ENCODE data around the gene PCDHGB2.
A peak's percentile ranks its signal among the peaks of the same experiment; 100 is the strongest.

Gene PCDHGB2

GRCh38 chr5:141389153-141390042, 29.6 kb downstream of the PCDHGB2 start:
- H3K36me3 ChIP-seq (ENCODE audit: control insufficient read depth in 1 of 2, insufficient read depth in 2 of 2, low read depth in 1 of 2, low read length in 2 of 2) = peaks cover 0 to 27% of the 10 kb centered on the region in 2 experiments
- no peaks in the 10 kb centered on the region for H3K27me3 ChIP-seq (ENCODE audit: control insufficient read depth in 1 of 2, insufficient read depth in 1 of 2, low read length in 2 of 2)
- H3K4me3 ChIP-seq (ENCODE audit: insufficient read depth in 1 of 2, low read depth in 1 of 2, low read length in 2 of 2) = peak overlapping the region in 1 of 2 experiments; percentile 59
- H3K18ac ChIP-seq (ENCODE audit: low read depth in 1 of 2, low read length in 2 of 2) = no peak overlapping the region
- no peak overlapping the region for H3K4me2 ChIP-seq (ENCODE audit: low read length, poor library complexity, severe bottlenecking)
- H3K4ac ChIP-seq (ENCODE audit: low read depth in 1 of 2, low read length in 2 of 2) = no peak overlapping the region
- no peak overlapping the region for H3K23ac ChIP-seq (ENCODE audit: low read length in 2 of 2)
- no peak overlapping the region for H2AK5ac ChIP-seq (ENCODE audit: low read length, severe bottlenecking)
- peaks cover 22% of the 10 kb centered on the region for H3K79me1 ChIP-seq (replicated peaks; ENCODE audit: low read length, poor library complexity, severe bottlenecking)
- no peak overlapping the region for H3K27ac ChIP-seq (ENCODE audit: low read length, poor library complexity, severe bottlenecking)
- no peak overlapping the region for H4K91ac ChIP-seq (ENCODE audit: low read length)
- WGBS = 98% methylated on average over 77 of the region's 77 CpGs
- no peak overlapping the region for H4K8ac ChIP-seq (ENCODE audit: low read length)
- no peak overlapping the region for H2BK120ac ChIP-seq (ENCODE audit: low read depth, low read length)
- H2BK12ac ChIP-seq (ENCODE audit: low read length in 2 of 2) = no peak overlapping the region
- H2BK15ac ChIP-seq (ENCODE audit: low read depth, poor library complexity, severe bottlenecking) = no peak overlapping the region
- H3K9me3 ChIP-seq (ENCODE audit: control insufficient read depth, low read length) = peaks cover 61% of the 10 kb centered on the region
- H2AFZ ChIP-seq (ENCODE audit: low read depth, low read length) = no peak overlapping the region
- H3K14ac ChIP-seq (ENCODE audit: low read length in 2 of 2) = no peak overlapping the region
- no peak overlapping the region for H2BK5ac ChIP-seq (ENCODE audit: low read depth, low read length, poor library complexity, severe bottlenecking)
- H3K4me1 ChIP-seq (ENCODE audit: control insufficient read depth, insufficient read depth, low read depth, low read length) = peaks cover 3% of the 10 kb centered on the region
- no peak for DNase-seq
- no peak overlapping the region for H3K9ac ChIP-seq (ENCODE audit: low read length)

DNA sequence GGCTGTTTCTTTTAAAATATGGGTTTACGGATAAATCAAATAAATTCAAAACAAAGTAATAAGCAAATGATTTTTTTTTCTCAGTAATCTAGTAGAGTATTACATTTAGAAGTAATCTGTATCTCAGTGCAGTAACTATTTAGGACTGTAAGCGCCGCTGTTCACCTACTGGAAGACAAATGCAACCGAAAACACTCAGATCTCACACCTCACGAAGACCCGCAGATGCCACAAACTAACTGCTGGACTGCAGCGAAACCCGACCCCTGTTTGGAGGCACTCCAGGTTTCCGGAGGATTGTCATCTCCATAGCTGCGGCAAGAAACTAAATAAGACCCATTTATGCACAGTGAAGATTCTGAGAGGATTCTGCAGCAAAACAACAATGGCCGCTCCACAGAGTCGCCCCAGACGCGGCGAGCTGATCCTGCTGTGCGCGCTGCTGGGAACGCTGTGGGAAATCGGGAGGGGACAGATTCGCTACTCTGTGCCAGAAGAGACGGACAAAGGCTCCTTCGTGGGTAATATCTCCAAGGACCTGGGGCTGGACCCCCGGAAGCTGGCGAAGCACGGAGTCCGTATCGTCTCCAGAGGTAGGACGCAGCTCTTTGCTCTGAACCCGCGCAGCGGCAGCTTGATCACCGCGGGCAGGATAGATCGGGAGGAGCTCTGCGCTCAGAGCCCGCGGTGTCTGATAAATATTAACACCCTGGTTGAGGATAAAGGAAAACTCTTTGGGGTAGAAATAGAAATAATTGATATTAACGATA, 32.8 kb downstream of the PCDHGB2 start, which contains the start of gene PCDHGA8:
PCDHGA8 (plus strand) TSS at position 205 of the 770 bp plus-strand sequence; CDS start at position 386, 181 bp downstream.
- Histone ChIP-seq H3K4me2 (ENCODE audit: low read length, poor library complexity, severe bottlenecking) (peak within 1 kb of the TSS; percentile 25), H3K23ac (ENCODE audit: low read length in 2 of 2) (no peak within 1 kb of the TSS), H4K91ac (ENCODE audit: low read length) (no peak within 1 kb of the TSS), H3K18ac (ENCODE audit: low read depth in 1 of 2, low read length in 2 of 2) (no peak within 1 kb of the TSS), H2AK5ac (ENCODE audit: low read length, severe bottlenecking) (no peak within 1 kb of the TSS), H2BK5ac (ENCODE audit: low read depth, low read length, poor library complexity, severe bottlenecking) (no peak within 1 kb of the TSS), H2BK15ac (ENCODE audit: low read depth, poor library complexity, severe bottlenecking) (no peak within 1 kb of the TSS), H3K4ac (ENCODE audit: low read depth in 1 of 2, low read length in 2 of 2) (no peak within 1 kb of the TSS), H3K9ac (ENCODE audit: low read length) (no peak within 1 kb of the TSS), H3K4me3 (ENCODE audit: insufficient read depth in 1 of 2, low read depth in 1 of 2, low read length in 2 of 2) (peak within 1 kb of the TSS in 1 of 2 experiments; percentile 61), H2AFZ (ENCODE audit: low read depth, low read length) (no peak within 1 kb of the TSS), H3K79me1 (replicated peaks; ENCODE audit: low read length, poor library complexity, severe bottlenecking) (peaks cover 25% of the 10 kb centered on the region), H4K8ac (ENCODE audit: low read length) (no peak within 1 kb of the TSS), H3K4me1 (ENCODE audit: control insufficient read depth, insufficient read depth, low read depth, low read length) (peaks cover 3% of the 10 kb centered on the region), H3K27ac (ENCODE audit: low read length, poor library complexity, severe bottlenecking) (no peak within 1 kb of the TSS), H3K36me3 (ENCODE audit: control insufficient read depth in 1 of 2, insufficient read depth in 2 of 2, low read depth in 1 of 2, low read length in 2 of 2) (peaks cover 0 to 32% of the 10 kb centered on the region in 2 experiments), H3K27me3 (ENCODE audit: control insufficient read depth in 1 of 2, insufficient read depth in 1 of 2, low read length in 2 of 2) (no peaks in the 10 kb centered on the region), H2BK12ac (ENCODE audit: low read length in 2 of 2) (no peak within 1 kb of the TSS), H2BK120ac (ENCODE audit: low read depth, low read length) (no peak within 1 kb of the TSS), H3K14ac (ENCODE audit: low read length in 2 of 2) (no peak within 1 kb of the TSS), H3K9me3 (ENCODE audit: control insufficient read depth, low read length) (peaks cover 68% of the 10 kb centered on the region)
- DNase-seq = no peak
- 96% methylated on average over 37 of the region's 38 CpGs for WGBS

GRCh38 chr5:141393267-141393666, 33.5 kb downstream of the PCDHGB2 start:
- no peak overlapping the region for H3K27ac ChIP-seq (ENCODE audit: low read length, poor library complexity, severe bottlenecking)
- H3K4me1 ChIP-seq (ENCODE audit: control insufficient read depth, insufficient read depth, low read depth, low read length) = peaks cover 3% of the 10 kb centered on the region
- H4K8ac ChIP-seq (ENCODE audit: low read length) = no peak overlapping the region
- H3K14ac ChIP-seq (ENCODE audit: low read length in 2 of 2) = no peak overlapping the region
- 96% methylated on average over 21 of the region's 21 CpGs for WGBS
- no peak overlapping the region for H3K9ac ChIP-seq (ENCODE audit: low read length)
- no peak overlapping the region for H3K23ac ChIP-seq (ENCODE audit: low read length in 2 of 2)
- no peak overlapping the region for H2BK15ac ChIP-seq (ENCODE audit: low read depth, poor library complexity, severe bottlenecking)
- H2BK5ac ChIP-seq (ENCODE audit: low read depth, low read length, poor library complexity, severe bottlenecking) = no peak overlapping the region
- no peak overlapping the region for H2BK12ac ChIP-seq (ENCODE audit: low read length in 2 of 2)
- H3K79me1 ChIP-seq (replicated peaks; ENCODE audit: low read length, poor library complexity, severe bottlenecking) = peaks cover 24% of the 10 kb centered on the region
- H2AFZ ChIP-seq (ENCODE audit: low read depth, low read length) = no peak overlapping the region
- H3K4ac ChIP-seq (ENCODE audit: low read depth in 1 of 2, low read length in 2 of 2) = no peak overlapping the region
- no peak overlapping the region for H3K18ac ChIP-seq (ENCODE audit: low read depth in 1 of 2, low read length in 2 of 2)
- peaks cover 68% of the 10 kb centered on the region for H3K9me3 ChIP-seq (ENCODE audit: control insufficient read depth, low read length)
- H3K36me3 ChIP-seq (ENCODE audit: control insufficient read depth in 1 of 2, insufficient read depth in 2 of 2, low read depth in 1 of 2, low read length in 2 of 2) = peaks cover 0 to 32% of the 10 kb centered on the region in 2 experiments
- H2BK120ac ChIP-seq (ENCODE audit: low read depth, low read length) = no peak overlapping the region
- H3K4me3 ChIP-seq (ENCODE audit: insufficient read depth in 1 of 2, low read depth in 1 of 2, low read length in 2 of 2) = peak overlapping the region in 1 of 2 experiments; percentile 61
- no peak overlapping the region for H2AK5ac ChIP-seq (ENCODE audit: low read length, severe bottlenecking)
- no peak overlapping the region for H4K91ac ChIP-seq (ENCODE audit: low read length)
- no peaks in the 10 kb centered on the region for H3K27me3 ChIP-seq (ENCODE audit: control insufficient read depth in 1 of 2, insufficient read depth in 1 of 2, low read length in 2 of 2)
- DNase-seq = no peak
- no peak overlapping the region for H3K4me2 ChIP-seq (ENCODE audit: low read length, poor library complexity, severe bottlenecking)

Data from mesenchymal stem cell (in vitro differentiated cells and primary cell).